H1 (cell line): Measurements from ENCODE around the gene PDE4D. TPM values are rescaled to one million over a fixed set of nuclear protein-coding genes. Genes with fewer than 3 reads are reported as not detected.

Experiments used
- CTCF ChIP-seq, 3 experiments: IDR thresholded peaks; 1 replicate in 2 of 3; 2 replicates in 1 of 3; pipeline versions ENCODE4 v1.5.1 to v1.6.1; 2011; ENCODE audit warnings: low read length in 3 of 3, mild to moderate bottlenecking in 3 of 3, inconsistent platforms in 2 of 3, low read depth in 1 of 3, moderate library complexity in 1 of 3; ENCODE audit not compliant: insufficient read depth in 1 of 3; ENCODE audit errors: control extremely low read depth in 1 of 3
- FOSL1 ChIP-seq: IDR thresholded peaks from 2 replicates; pipeline ENCODE4 v1.6.1; 2011; ENCODE audit warnings: mild to moderate bottlenecking, low read depth, low read length, moderate library complexity; ENCODE audit not compliant: insufficient read depth
- KDM1A ChIP-seq: fragments of 200-600, 300-600 bp; sonication (generic); IDR thresholded peaks from 2 replicates; pipeline ENCODE4 v1.7.1; 2016; ENCODE audit warnings: mild to moderate bottlenecking, low read length, borderline replicate concordance
- KDM4A ChIP-seq: IDR thresholded peaks from one replicate; pipeline ENCODE4 v1.7.1; 2012; ENCODE audit warnings: low read depth, mild to moderate bottlenecking, moderate library complexity, low read length, inconsistent platforms; ENCODE audit not compliant: severe bottlenecking
- RBBP5 ChIP-seq: IDR thresholded peaks from 2 replicates; pipeline ENCODE4 v1.7.1; 2012; ENCODE audit warnings: low read depth, mild to moderate bottlenecking, inconsistent platforms, low read length, moderate library complexity, borderline replicate concordance
- RXRA ChIP-seq: IDR thresholded peaks from 2 replicates; pipeline ENCODE4 v1.6.1; 2011; ENCODE audit warnings: low read depth, mild to moderate bottlenecking, low read length, moderate library complexity; ENCODE audit not compliant: insufficient read depth
- polyA plus RNA-seq, 7 experiments: library from polyadenylated mRNA; depleted of rRNA in 3 of 7; stranded (reverse) in 5 of 7; unstranded in 2 of 7; fragments of >200 nt in 5 of 7; fragments of 200-250 nt in 2 of 7; gene quantifications; 1 replicate in 5 of 7; 2 replicates in 1 of 7; 4 replicates in 1 of 7; pipeline versions ENCODE4 v1.2.1 to v1.2.3, GENCODE V29; 2011 to 2013; ENCODE audit warnings: missing spikeins in 2 of 7, mixed read lengths in 2 of 7
- total RNA-seq: library from RNA; stranded (reverse); fragmentation: NEBNext Ultra II Directional; extraction: Animal tissue kit (Norgen Biotek cat#: 25700); gene quantifications from 2 replicates; pipeline ENCODE4 v1.2.1, GENCODE V29; 2021

Gene PDE4D
- total and polyA plus RNA-seq, 2 of the 8 experiments (the other 6 are each of a cell fraction or from before 2014, with no cell fraction given), result 2.3 to 3.7 TPM

- TF ChIP-seq CTCF (IDR thresholded peaks at IDR 0.05; ENCODE audit: control extremely low read depth in 1 of 3, insufficient read depth in 1 of 3, low read depth in 1 of 3, low read length in 3 of 3), result peak in 1 of 3 experiments; percentile 6; a peak in 1 of 4 replicates
- TF ChIP-seq RBBP5, result peak; percentile 56; the same call in 1 of the 2 replicates
- TF ChIP-seq KDM1A, result no peak
- no peak for TF ChIP-seq RXRA
- TF ChIP-seq FOSL1, result no peak
- TF ChIP-seq KDM4A, result peak; percentile 19
Observed at GRCh38 chr5:59038798-59039295, 854.7 kb downstream of the PDE4D start (continued).
